OCI-LY1 (cell line): ENCODE results near the gene KIAA1328.

Experiments used
- EZH2 ChIP-seq: fragments of 200-600 bp; sonication (generic), shearing (Covaris generic); IDR thresholded peaks from 2 replicates; pipeline ENCODE4 v1.8.0; 2017; ENCODE audit warnings: borderline replicate concordance, mixed run types, mild to moderate bottlenecking, antibody characterized with exemption, low read length, moderate library complexity, mixed read lengths
- TF ChIP-seq, protein P1 (sequence below): fragments of 200-600 bp; sonication (generic), shearing (Covaris generic); IDR thresholded peaks from 2 replicates; pipeline ENCODE4 v1.5.1; 2017; ENCODE audit warnings: mild to moderate bottlenecking, antibody characterized with exemption, low read length, moderate library complexity, mixed read lengths

DNA sequence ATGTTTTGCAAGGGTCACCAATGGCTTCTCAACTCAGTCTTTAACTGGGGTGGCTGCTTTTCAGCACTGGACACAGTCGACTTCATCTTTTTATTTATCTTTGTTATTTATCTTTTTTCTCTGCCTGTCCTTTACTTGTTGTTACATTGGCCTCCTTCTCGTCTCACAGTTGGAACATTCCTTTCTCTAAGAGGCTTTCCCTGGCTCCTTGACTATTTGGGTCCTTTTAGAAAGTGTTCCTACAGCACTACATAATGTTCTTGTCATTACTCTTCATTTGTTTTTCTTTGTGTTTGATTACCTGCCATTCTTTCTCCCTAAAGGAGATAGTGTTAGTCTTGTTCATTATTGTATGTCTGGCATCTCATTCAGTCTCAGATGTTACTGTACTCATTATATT is 122.0 kb downstream of the KIAA1328 start:
- TF ChIP-seq, protein P1, sequence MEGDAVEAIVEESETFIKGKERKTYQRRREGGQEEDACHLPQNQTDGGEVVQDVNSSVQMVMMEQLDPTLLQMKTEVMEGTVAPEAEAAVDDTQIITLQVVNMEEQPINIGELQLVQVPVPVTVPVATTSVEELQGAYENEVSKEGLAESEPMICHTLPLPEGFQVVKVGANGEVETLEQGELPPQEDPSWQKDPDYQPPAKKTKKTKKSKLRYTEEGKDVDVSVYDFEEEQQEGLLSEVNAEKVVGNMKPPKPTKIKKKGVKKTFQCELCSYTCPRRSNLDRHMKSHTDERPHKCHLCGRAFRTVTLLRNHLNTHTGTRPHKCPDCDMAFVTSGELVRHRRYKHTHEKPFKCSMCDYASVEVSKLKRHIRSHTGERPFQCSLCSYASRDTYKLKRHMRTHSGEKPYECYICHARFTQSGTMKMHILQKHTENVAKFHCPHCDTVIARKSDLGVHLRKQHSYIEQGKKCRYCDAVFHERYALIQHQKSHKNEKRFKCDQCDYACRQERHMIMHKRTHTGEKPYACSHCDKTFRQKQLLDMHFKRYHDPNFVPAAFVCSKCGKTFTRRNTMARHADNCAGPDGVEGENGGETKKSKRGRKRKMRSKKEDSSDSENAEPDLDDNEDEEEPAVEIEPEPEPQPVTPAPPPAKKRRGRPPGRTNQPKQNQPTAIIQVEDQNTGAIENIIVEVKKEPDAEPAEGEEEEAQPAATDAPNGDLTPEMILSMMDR, result no peak
- no peak for TF ChIP-seq EZH2
